HFFc6 (cell line): ENCODE data around the gene NOX5. TPM values are rescaled to one million over a fixed set of nuclear protein-coding genes. Genes with fewer than 3 reads are reported as not detected.

ENCODE experiments used
- DNase-seq: peaks from one replicate; pipeline ENCODE4 v3.0.0-alpha.2; 2018
- H3K27ac Mint-ChIP-seq: 2 replicates; pipeline ENCODE4 v1.8.0; 2020; ENCODE audit warnings: mild to moderate bottlenecking, mixed read lengths
- H3K27me3 Mint-ChIP-seq: 2 replicates; pipeline ENCODE4 v1.8.0; 2021; ENCODE audit warnings: mild to moderate bottlenecking, moderate library complexity, mixed read lengths; ENCODE audit not compliant: insufficient read depth
- H3K36me3 Mint-ChIP-seq: 2 replicates; pipeline ENCODE4 v1.8.0; 2021; ENCODE audit warnings: low read depth, mixed read lengths
- H3K4me1 Mint-ChIP-seq: 2 replicates; pipeline ENCODE4 v1.8.0; 2020; ENCODE audit warnings: low read depth, mixed read lengths
- H3K4me3 Mint-ChIP-seq: 2 replicates; pipeline ENCODE4 v1.8.0; 2020; ENCODE audit warnings: mild to moderate bottlenecking, moderate library complexity, mixed read lengths
- H3K9me3 Mint-ChIP-seq: 2 replicates; pipeline ENCODE4 v1.8.0; 2020; ENCODE audit warnings: mild to moderate bottlenecking, mixed read lengths
- total RNA-seq, 6 experiments: library from RNA; stranded (reverse); fragmentation: NEBNext Ultra II Directional; extraction: Animal tissue kit (Norgen Biotek cat#: 25700); gene quantifications; 2 replicates in 1 of 6; 3 replicates in 5 of 6; pipeline ENCODE4 v1.2.3, GENCODE V29; 2021
- TF ChIP-seq, protein P1 (sequence below): fragments of 200-600 bp; sonication (generic); IDR thresholded peaks from 2 replicates; pipeline ENCODE4 v1.5.0; 2021; ENCODE audit warnings: antibody characterized with exemption, mild to moderate bottlenecking

The NOX5 gene
- total RNA-seq, 6 experiments from 2014 or later: 0.19 to 0.77 (median 0.64) TPM

DNA sequence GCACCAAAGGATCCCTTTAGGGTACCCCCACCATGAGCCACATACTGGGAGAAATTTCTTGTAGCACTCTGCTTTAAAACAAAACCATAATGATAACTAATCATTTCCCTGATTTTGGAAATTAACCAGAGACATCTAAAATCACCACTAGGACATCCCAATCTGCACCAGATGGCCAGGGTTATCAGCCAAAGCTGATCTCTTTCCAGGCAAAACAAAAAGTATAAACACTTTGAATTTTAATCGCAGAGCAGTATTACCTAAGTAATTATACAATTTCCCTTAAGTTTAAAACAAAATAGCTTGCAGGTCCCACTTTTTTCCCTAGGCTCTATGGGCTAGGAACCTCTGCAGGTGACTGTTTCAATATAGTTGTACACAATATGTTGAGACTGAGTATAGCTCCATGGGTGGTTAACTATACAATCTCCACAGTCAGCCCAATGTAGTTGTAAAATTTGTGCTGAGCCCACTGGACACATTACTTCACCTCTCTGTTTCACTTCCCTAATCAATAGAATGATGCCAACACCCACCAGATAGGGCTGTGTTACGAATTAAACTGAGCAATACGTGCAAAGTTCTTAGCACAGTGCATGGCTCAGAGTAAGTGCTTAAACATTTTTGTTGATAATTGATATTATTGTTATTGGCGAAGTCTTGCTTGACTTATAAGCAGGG is 629 bp upstream of the NOX5 start:
- Mint-ChIP-seq H3K4me1 (peaks cover 41% of the 10 kb centered on the region), H3K36me3 (peaks cover 5% of the 10 kb centered on the region), H3K4me3 (peak overlapping the region; percentile 52; the same call in 1 of the 2 replicates), H3K9me3 (no peaks in the 10 kb centered on the region; the same call in 1 of the 2 replicates), H3K27me3 (peaks cover 5% of the 10 kb centered on the region), H3K27ac (peak overlapping the region; percentile 71)
- TF ChIP-seq, protein P1, sequence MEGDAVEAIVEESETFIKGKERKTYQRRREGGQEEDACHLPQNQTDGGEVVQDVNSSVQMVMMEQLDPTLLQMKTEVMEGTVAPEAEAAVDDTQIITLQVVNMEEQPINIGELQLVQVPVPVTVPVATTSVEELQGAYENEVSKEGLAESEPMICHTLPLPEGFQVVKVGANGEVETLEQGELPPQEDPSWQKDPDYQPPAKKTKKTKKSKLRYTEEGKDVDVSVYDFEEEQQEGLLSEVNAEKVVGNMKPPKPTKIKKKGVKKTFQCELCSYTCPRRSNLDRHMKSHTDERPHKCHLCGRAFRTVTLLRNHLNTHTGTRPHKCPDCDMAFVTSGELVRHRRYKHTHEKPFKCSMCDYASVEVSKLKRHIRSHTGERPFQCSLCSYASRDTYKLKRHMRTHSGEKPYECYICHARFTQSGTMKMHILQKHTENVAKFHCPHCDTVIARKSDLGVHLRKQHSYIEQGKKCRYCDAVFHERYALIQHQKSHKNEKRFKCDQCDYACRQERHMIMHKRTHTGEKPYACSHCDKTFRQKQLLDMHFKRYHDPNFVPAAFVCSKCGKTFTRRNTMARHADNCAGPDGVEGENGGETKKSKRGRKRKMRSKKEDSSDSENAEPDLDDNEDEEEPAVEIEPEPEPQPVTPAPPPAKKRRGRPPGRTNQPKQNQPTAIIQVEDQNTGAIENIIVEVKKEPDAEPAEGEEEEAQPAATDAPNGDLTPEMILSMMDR: no peak
- DNase-seq: no peak

DNA sequence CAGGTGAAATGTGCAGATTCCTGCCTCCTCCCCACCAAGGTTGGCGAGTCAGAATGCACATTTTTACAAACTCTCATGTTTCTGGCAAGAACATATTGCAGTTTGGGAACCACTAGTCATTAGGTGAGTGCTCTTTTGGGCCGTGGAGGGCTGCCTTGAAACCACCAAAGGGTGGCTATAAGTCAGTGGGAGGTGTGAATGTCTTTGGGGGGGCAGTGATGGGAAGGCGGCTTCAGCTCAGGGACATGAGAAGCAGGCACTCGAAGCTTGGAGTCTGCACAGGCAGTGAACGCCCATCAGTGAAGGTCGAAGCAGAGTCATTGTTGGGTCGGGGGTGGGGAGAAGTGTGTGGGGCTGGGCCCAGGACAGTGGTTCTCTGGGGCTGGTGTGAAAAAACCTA is 1.1 kb downstream of the NOX5 start:
- Mint-ChIP-seq H3K4me3 (no peak overlapping the region), H3K27me3 (peaks cover 5% of the 10 kb centered on the region), H3K9me3 (no peaks in the 10 kb centered on the region), H3K36me3 (no peaks in the 10 kb centered on the region), H3K27ac (no peak overlapping the region; the same call in 1 of the 2 replicates), H3K4me1 (peaks cover 35% of the 10 kb centered on the region)
- TF ChIP-seq, protein P1: no peak
- DNase-seq: no peak

DNA sequence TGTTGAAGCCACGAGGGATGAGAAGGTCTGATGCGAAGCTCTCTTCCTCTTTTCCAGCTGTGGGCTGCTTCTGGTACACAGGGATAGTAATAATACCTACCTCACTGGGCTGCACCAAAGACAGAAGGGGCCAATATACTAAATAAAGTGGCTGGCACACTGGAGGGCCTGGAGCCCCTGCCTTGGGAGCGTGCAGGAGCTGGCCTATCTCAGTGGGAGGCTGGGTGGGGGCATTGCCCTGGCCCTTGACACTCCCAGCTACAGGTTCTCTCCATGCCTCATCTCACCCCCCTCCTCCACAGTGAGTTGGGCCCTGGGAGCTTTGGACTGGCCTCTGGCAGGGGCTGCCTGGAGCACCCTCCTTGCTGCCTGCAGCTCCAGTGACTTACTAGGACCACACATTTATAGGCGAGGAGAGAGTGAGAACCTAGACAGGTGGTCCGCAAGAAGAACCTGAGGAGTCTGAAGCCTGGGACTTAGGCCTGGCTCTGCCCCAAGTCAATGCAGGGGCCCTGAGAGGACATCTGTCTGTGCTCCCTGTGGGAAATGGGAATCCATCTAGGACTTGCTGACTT is 1.6 kb downstream of the NOX5 start:
- Mint-ChIP-seq H3K36me3 (no peaks in the 10 kb centered on the region), H3K9me3 (no peaks in the 10 kb centered on the region), H3K4me1 (peaks cover 35% of the 10 kb centered on the region), H3K27ac (no peak overlapping the region), H3K4me3 (no peak overlapping the region), H3K27me3 (peaks cover under 1% of the 10 kb centered on the region; the same call in 1 of the 2 replicates)
- DNase-seq: no peak
- TF ChIP-seq, protein P1: no peak

DNA sequence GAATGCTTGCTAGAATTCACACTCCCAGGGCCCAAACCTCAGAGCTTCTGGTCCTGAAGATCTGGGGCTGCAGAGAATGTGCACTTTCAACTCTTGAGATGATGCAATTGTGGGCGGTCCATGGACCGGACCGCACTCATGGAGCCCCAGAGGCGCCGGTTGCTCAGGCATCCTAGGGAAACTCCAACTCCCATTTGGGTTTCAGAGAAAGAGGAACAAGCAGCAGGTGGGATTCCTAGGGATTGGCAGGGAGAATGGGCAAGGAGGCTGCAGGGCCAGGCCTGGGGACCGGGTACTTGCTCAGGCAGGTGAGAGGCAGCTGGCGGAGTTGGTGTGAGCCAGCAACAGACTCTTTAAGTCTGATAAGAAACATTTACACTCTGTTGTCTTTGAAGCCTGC is 3.5 kb downstream of the NOX5 start:
- Mint-ChIP-seq H3K36me3 (no peaks in the 10 kb centered on the region), H3K9me3 (no peaks in the 10 kb centered on the region), H3K4me1 (peaks cover 44% of the 10 kb centered on the region), H3K27ac (no peak overlapping the region), H3K27me3 (no peaks in the 10 kb centered on the region; the same call in 1 of the 2 replicates), H3K4me3 (no peak overlapping the region)
- TF ChIP-seq, protein P1: no peak
- DNase-seq: no peak

DNA sequence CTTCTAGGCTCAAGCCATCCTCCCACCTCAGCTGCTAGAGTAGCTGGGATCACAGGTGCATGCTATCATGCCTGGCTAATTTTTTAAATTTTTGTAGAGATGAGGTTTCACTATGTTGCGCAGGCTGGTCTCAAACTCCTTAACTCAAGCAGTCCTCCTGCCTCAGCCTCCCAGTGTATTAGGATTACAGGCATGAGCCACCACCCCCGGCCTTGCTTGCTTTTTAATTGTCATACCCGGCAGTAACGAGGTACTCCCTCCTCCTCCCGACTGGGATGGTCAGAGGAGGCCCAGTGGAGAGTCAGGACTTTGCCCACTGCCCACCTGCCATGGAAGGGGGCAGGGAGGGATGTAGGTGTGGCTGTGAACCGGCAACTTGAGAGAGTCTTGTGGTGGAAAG is 4.5 kb downstream of the NOX5 start:
- no peaks in the 10 kb centered on the region for H3K9me3 Mint-ChIP-seq
- no peak overlapping the region for H3K27ac Mint-ChIP-seq
- H3K4me3 Mint-ChIP-seq: no peak overlapping the region

More for the DNA sequence above, 4.5 kb downstream of the NOX5 start:
- TF ChIP-seq, protein P1: no peak
- H3K36me3 Mint-ChIP-seq: no peaks in the 10 kb centered on the region
- peaks cover 37% of the 10 kb centered on the region for H3K4me1 Mint-ChIP-seq
- DNase-seq: no peak
- H3K27me3 Mint-ChIP-seq: no peaks in the 10 kb centered on the region; the same call in 1 of the 2 replicates
